Measurements from ENCODE around the gene SPEG.
"Not testable (repeated sequence)": the region's sequence is repeated elsewhere in the genome, so short reads cannot be mapped to it uniquely, and the experiment has no call there.

The SPEG gene

GRCh38 chr2:219405451-219405850 lies 29.2 kb upstream of the SPEG start:
- no peak for DNase-seq

- no peak for DNase-seq
Measured at GRCh38 chr2:219405958-219406860, 28.4 kb upstream of the SPEG start.

- no peak for DNase-seq
Measured at GRCh38 chr2:219406861-219407230, 27.8 kb upstream of the SPEG start.

GRCh38 chr2:219407343-219407742 lies 27.3 kb upstream of the SPEG start:
- not testable (repeated sequence) for DNase-seq

GRCh38 chr2:219408204-219408603 lies 26.4 kb upstream of the SPEG start:
- no peak for DNase-seq

- DNase-seq, result no peak
Measured at GRCh38 chr2:219408631-219409030, 26.0 kb upstream of the SPEG start.

- no peak for DNase-seq
Measured at GRCh38 chr2:219409619-219410018, 25.0 kb upstream of the SPEG start.

GRCh38 chr2:219410390-219410789 lies 24.3 kb upstream of the SPEG start:
- no peak for DNase-seq

- no peak for DNase-seq
Measured at GRCh38 chr2:219414857-219415256, 19.8 kb upstream of the SPEG start.

- no peak for DNase-seq
Measured at GRCh38 chr2:219415580-219416234, 18.9 kb upstream of the SPEG start.

- no peak for DNase-seq
Measured at GRCh38 chr2:219416235-219416602, 18.4 kb upstream of the SPEG start.

- no peak for DNase-seq
Measured at GRCh38 chr2:219416938-219417337, 17.7 kb upstream of the SPEG start.

- peak; percentile 46 for DNase-seq
Measured at GRCh38 chr2:219417374-219417773, 17.3 kb upstream of the SPEG start.

GRCh38 chr2:219418155-219419011 lies 16.3 kb upstream of the SPEG start, which contains the start of gene DES:
Gene DES, plus strand, starts transcription at chr2:219418377. Its CDS starts 86 bp downstream, at chr2:219418463.
- DNase-seq, result no peak

GRCh38 chr2:219419012-219419324 lies 15.7 kb upstream of the SPEG start:
- no peak for DNase-seq

GRCh38 chr2:219419331-219420197 lies 15.1 kb upstream of the SPEG start:
- DNase-seq, result no peak

GRCh38 chr2:219420687-219421086 lies 14.0 kb upstream of the SPEG start:
- no peak for DNase-seq

GRCh38 chr2:219421323-219421722 lies 13.3 kb upstream of the SPEG start:
- DNase-seq, result no peak

GRCh38 chr2:219422952-219423534 lies 11.6 kb upstream of the SPEG start:
- DNase-seq, result no peak

GRCh38 chr2:219423652-219424377 lies 10.8 kb upstream of the SPEG start:
- DNase-seq, result no peak
